Gastrocnemius medialis (tissue), 4 donors: ENCODE measurements around the gene DNAAF5.

ENCODE experiments used
- POLR2A ChIP-seq, 2 donors: fragments of 450-650 bp; IDR thresholded peaks; one replicate each; pipeline ENCODE4 v1.6.1; 2017; ENCODE audit warnings: antibody characterized with exemption in 2 of 2, mild to moderate bottlenecking in 2 of 2, moderate library complexity in 2 of 2
- TF ChIP-seq, protein P1 (sequence below), 5 experiments: fragments of 450-650 bp in 3 of 5; fragments of 200-600 bp in 2 of 5; sonication (generic) in 2 of 5; IDR thresholded peaks in 4 of 5; conservative IDR thresholded peaks in 1 of 5; 1 replicate in 4 of 5; 2 replicates in 1 of 5; pipeline ENCODE4 v1.5.1; 2016 to 2019; ENCODE audit warnings: antibody characterized with exemption in 5 of 5, mild to moderate bottlenecking in 3 of 5, moderate library complexity in 3 of 5

DNA sequence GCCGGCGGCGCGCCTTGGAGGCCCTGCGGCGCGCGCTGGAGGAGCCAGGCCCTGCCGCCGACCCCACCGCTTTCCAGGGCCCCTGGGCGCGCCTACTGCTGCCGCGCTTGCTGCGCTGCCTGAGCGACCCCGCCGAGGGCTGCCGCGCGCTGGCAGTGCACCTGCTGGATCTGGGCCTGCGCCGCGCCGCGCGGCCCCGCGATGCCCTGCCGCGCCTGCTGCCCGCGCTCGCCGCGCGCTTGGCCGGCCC, 280 bp downstream of the DNAAF5 start:
- TF ChIP-seq, protein P1, sequence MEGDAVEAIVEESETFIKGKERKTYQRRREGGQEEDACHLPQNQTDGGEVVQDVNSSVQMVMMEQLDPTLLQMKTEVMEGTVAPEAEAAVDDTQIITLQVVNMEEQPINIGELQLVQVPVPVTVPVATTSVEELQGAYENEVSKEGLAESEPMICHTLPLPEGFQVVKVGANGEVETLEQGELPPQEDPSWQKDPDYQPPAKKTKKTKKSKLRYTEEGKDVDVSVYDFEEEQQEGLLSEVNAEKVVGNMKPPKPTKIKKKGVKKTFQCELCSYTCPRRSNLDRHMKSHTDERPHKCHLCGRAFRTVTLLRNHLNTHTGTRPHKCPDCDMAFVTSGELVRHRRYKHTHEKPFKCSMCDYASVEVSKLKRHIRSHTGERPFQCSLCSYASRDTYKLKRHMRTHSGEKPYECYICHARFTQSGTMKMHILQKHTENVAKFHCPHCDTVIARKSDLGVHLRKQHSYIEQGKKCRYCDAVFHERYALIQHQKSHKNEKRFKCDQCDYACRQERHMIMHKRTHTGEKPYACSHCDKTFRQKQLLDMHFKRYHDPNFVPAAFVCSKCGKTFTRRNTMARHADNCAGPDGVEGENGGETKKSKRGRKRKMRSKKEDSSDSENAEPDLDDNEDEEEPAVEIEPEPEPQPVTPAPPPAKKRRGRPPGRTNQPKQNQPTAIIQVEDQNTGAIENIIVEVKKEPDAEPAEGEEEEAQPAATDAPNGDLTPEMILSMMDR (IDR thresholded peaks at IDR 0.05 in 4 of 5, conservative IDR thresholded peaks at IDR 0.05 in 1 of 5), result no peak
- no peak for TF ChIP-seq POLR2A (IDR thresholded peaks at IDR 0.05)
